ENCODE measurements around the gene SYNJ2.

Gene SYNJ2

GRCh38 chr6:158043008-158043407 is 61.3 kb downstream of the SYNJ2 start:
- DNase-seq (ENCODE audit: low spot score) = no peak

- DNase-seq (ENCODE audit: low spot score) = no peak
Observed at GRCh38 chr6:158043586-158044524, 62.2 kb downstream of the SYNJ2 start.

DNA sequence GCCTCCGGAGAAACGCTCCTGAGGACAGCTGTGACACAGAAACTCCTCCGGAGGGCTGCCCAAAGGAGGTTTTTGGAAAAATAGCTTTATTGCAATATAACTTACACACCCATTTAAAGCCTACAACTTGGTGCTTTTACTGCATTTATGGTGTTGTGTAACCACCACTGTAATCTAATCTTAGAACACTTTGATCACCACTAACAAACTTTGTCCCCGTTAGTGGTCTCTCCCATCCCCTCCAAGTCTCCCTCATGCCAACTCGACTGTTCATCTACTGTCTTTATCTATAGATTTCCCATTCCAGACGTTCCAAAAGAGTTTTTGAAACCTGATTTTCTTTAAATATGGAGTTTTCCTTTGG is 62.8 kb downstream of the SYNJ2 start:
- no peak for DNase-seq (ENCODE audit: low spot score)

DNA sequence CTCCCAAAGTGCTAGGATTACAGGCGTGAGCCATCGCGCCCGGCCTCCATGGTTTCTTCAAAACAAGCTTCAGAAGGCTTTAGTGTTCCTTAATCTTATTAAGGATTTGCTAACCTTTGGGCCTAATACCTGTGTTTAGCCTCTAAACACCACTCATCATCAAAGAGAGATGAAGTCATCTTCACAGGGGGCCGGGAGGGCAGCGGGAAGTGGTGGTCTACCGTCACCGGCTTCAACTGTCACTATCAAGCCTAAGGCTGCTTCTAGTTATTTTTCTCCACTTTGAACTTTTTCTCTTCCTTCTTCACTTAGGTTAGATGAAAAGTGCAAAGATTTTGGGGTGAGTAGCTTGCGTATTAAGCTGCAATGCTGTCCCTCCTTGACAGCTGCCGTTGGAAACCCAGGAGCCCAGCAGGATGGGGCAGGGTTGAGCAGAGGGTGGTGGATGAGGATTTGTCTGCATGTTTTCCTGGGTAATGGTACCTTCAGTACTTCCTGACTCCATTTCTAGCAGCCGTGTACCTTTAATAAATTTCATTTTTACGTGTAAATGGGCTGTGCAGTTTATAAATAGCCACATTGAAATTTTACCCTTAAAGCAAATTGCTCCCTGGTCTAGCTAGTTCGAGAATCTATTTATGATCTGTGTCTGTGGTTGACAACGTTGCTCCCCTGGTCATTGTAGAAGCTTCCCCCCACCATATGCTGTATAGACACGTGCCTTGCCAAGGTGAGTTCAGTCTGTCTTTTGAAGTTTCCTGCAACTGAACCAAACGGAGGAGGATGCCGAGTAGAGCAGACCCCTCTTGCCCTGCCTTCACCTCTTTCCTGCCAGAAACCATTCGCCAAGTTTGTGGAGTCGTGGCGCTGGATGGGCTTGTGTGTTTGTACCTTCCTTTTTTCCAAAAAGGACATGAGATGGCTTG is 64.8 kb downstream of the SYNJ2 start:
- no peak for DNase-seq (ENCODE audit: low spot score)

- no peak for DNase-seq (ENCODE audit: low spot score)
Observed at GRCh38 chr6:158047127-158047518, 65.5 kb downstream of the SYNJ2 start.

- no peak for DNase-seq (ENCODE audit: low spot score)
Observed at GRCh38 chr6:158047563-158048323, 66.1 kb downstream of the SYNJ2 start.

DNA sequence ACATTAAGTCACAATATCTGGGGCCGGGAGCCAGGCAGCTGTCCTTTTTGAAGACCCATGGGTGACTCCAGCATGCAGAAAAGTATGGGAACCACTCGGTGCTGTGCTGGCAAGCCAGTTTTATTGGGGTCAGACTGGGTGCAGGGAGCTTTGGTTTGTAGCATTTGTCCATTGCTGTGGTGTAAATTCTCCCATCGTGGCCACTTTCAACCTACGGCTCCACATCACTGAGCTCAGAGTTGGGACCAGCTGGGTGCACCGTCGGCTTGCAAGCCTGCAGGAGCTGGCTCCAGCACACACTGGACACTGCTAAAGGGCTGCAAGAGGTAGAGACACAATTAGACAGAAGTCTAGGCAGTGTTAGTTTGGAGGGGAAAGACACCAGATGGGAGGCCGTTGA is 66.9 kb downstream of the SYNJ2 start:
- DNase-seq (ENCODE audit: low spot score) = no peak

GRCh38 chr6:158049055-158050028 is 67.7 kb downstream of the SYNJ2 start:
- DNase-seq (ENCODE audit: low spot score) = no peak

- DNase-seq (ENCODE audit: low spot score) = no peak
Observed at GRCh38 chr6:158050107-158050735, 68.6 kb downstream of the SYNJ2 start.

GRCh38 chr6:158050955-158051354 is 69.3 kb downstream of the SYNJ2 start:
- DNase-seq (ENCODE audit: low spot score) = no peak

GRCh38 chr6:158051968-158052367 is 70.3 kb downstream of the SYNJ2 start:
- DNase-seq (ENCODE audit: low spot score) = no peak

DNA sequence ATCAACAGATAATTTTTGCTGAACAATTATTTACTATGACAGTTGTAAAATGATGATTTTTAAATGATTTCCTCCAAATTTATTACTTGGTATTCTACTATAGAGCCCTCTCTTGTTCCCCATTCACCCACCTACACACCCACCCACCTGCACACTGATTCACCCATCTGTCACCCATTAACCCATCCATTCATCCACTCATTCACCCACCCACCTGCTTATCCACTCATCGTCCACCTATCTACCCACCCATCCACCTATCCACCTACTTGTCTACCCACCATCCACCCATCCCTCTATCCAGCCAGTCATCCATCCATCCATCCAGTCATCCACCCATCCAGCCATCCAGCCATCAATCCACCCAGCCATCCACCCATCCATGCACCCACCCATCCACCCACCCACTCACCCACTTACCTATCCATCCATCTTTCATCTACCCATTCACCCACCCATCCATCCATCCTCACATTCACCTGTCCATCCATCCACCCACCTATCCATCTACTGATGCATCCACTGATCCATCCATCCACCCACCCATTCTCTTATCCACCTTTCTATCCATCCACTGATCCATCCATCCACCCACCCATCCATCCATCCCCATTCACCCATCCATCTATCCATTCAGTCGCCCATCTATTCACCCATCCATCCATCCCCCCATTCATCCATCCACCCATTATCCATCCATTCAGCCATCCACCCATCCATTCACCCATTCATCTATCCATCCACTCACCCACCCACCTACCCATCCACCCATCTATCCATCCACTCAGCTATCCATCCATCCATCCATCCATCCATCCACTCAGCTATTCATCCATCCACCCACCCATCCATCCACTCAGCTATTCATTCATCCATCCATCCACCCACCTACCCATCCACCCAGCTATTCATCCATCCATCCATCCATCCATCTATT is 72.0 kb downstream of the SYNJ2 start:
- no peak for DNase-seq (ENCODE audit: low spot score)

GRCh38 chr6:158056355-158056754 is 74.7 kb downstream of the SYNJ2 start:
- no peak for DNase-seq (ENCODE audit: low spot score)

DNA sequence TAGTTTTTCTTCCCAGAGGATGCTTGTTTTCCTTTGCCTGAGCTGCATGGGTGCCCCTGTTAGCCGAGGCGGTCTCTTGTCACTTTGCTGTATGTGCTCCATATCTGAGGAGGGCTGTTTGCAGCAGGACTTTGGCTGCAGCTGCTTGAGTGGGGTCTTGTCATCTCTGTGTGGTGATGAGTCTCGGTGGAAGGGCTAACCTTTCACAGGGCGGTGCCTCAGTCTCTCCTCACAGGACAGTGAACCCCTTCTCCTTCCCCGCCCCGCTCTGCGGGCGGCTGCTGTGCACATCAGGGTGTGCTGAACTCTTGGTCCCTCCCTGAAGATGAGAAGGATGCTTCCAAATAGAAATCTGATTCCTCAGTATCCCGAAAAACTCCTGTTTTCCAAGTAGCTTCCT is 75.1 kb downstream of the SYNJ2 start:
- no peak for DNase-seq (ENCODE audit: low spot score)

GRCh38 chr6:158057213-158057987 is 75.7 kb downstream of the SYNJ2 start:
- no peak for DNase-seq (ENCODE audit: low spot score)

GRCh38 chr6:158058171-158058651 is 76.5 kb downstream of the SYNJ2 start:
- DNase-seq (ENCODE audit: low spot score) = no peak

DNA sequence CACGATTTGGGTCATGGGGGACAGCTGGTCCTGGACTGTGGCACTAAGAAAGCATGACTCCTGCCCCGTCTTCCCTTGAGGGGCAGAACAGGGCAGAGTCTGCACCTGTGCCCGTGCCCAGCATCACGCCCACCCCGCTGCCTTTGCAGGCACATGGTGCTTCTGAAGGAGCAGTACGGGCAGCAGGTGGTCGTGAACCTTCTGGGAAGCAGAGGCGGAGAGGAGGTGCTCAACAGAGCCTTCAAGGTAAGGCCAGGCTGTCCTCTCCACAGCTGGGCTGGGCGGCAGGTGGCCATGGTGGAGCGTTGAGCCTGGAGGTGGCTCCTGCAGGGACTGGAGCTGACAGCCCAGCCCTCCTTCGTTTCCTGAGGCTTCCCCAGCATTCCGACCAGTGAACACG is 77.4 kb downstream of the SYNJ2 start:
- DNase-seq (ENCODE audit: low spot score) = no peak

All from hematopoietic multipotent progenitor cell treated with erythropoietin and hydrocortisone succinate and interleukin-3 and kit ligand, for 15 days (in vitro differentiated cells).